B cell (primary cell): ENCODE data around the gene CSF1. TPM values are rescaled to one million over a fixed set of nuclear protein-coding genes. Genes with fewer than 3 reads are reported as not detected.

Experiments used
- ATAC-seq: fragments of 200-7000 bp; cut with Tn5 transposase; one replicate; pipeline ENCODE4 v1.10.0; 2021; ENCODE audit warnings: low read depth, mild to moderate bottlenecking, moderate number of reproducible peaks, moderate library complexity
- CTCF ChIA-PET: fragments of 350-600 bp; sonication (Branson Sonifier 250); formaldehyde crosslinking; loops from one replicate; lab custom pipeline; 2021; ENCODE audit warnings: antibody characterized with exemption, inconsistent platforms; lab: Charles Lee
- POLR2A ChIA-PET: fragments of 350-600 bp; sonication (Branson Sonifier 250); formaldehyde crosslinking; loops from one replicate; lab custom pipeline; 2021; ENCODE audit warnings: antibody characterized with exemption; lab: Charles Lee
- DNase-seq: peaks from one replicate; pipeline ENCODE4 v3.0.0; 2013
- H2AFZ ChIP-seq: 2 replicates; pipeline ENCODE4 v1.6.1; 2012; ENCODE audit warnings: mild to moderate bottlenecking, low read depth, low read length; ENCODE audit not compliant: insufficient read depth, poor library complexity, severe bottlenecking
- H3K27ac ChIP-seq, 2 donors: 1 replicate in 1 of 2; 2 replicates in 1 of 2; pipeline ENCODE4 v1.5.1; 2012 to 2013; ENCODE audit warnings: low read length in 2 of 2, mild to moderate bottlenecking in 2 of 2, moderate library complexity in 1 of 2
- H3K27me3 ChIP-seq, 4 experiments: fragments of 200-600 bp in 1 of 4; sonication (generic) in 1 of 4; replicated peaks in 1 of 4; 1 replicate in 2 of 4; 2 replicates in 2 of 4; pipeline versions ENCODE4 v1.6.1 to v1.7.0; 2013 to 2016; ENCODE audit warnings: low read length in 3 of 4, mild to moderate bottlenecking in 2 of 4, mixed read lengths in 1 of 4, moderate library complexity in 1 of 4; ENCODE audit not compliant: insufficient read depth in 4 of 4, control insufficient read depth in 3 of 4; ENCODE audit errors: control extremely low read depth in 1 of 4
- H3K36me3 ChIP-seq, 2 experiments: replicated peaks in 1 of 2; 1 replicate in 1 of 2; 2 replicates in 1 of 2; pipeline versions ENCODE4 v1.6.1 to v1.7.1; 2013; ENCODE audit warnings: low read length in 1 of 2; ENCODE audit not compliant: insufficient read depth in 2 of 2, control insufficient read depth in 1 of 2; ENCODE audit errors: control extremely low read depth in 1 of 2, extremely low read depth in 1 of 2
- H3K4me1 ChIP-seq, 2 donors: fragments of 200-600 bp in 1 of 2; sonication (generic) in 1 of 2; 1 replicate in 1 of 2; 2 replicates in 1 of 2; pipeline versions ENCODE4 v1.5.1 to v1.6.1; 2013 to 2017; ENCODE audit warnings: low read length in 2 of 2; ENCODE audit not compliant: control insufficient read depth in 2 of 2, insufficient read depth in 2 of 2
- H3K4me2 ChIP-seq: replicated peaks from 2 replicates; pipeline ENCODE3; 2012; ENCODE audit warnings: mild to moderate bottlenecking, low read depth, low read length; ENCODE audit not compliant: poor library complexity, severe bottlenecking
- H3K4me3 ChIP-seq, 5 experiments: fragments of 200-600 bp in 1 of 5; sonication (generic) in 1 of 5; 1 replicate in 3 of 5; 2 replicates in 2 of 5; pipeline versions ENCODE4 v1.5.1 to v1.7.0; 2011 to 2016; ENCODE audit warnings: low read length in 4 of 5, mild to moderate bottlenecking in 4 of 5, low read depth in 2 of 5, control low read depth in 1 of 5, moderate library complexity in 1 of 5; ENCODE audit not compliant: insufficient read depth in 1 of 5; ENCODE audit errors: control extremely low read depth in 1 of 5, extremely low read depth in 1 of 5
- H3K79me2 ChIP-seq: fragments of 200-600 bp; sonication (generic); one replicate; pipeline ENCODE4 v1.6.0; 2016; ENCODE audit warnings: low read length; ENCODE audit not compliant: control insufficient read depth, insufficient read depth
- H3K9ac ChIP-seq: fragments of 200-600 bp; sonication (generic); 2 replicates; pipeline ENCODE4 v1.6.1; 2017; ENCODE audit warnings: mild to moderate bottlenecking, low read length, moderate library complexity
- H3K9me3 ChIP-seq, 3 donors: one replicate each; pipeline versions ENCODE4 v1.6.1 to v1.7.1; 2013; ENCODE audit warnings: low read length in 2 of 3; ENCODE audit not compliant: control insufficient read depth in 2 of 3, insufficient read depth in 1 of 3; ENCODE audit errors: control extremely low read depth in 1 of 3
- H4K20me1 ChIP-seq: 2 replicates; pipeline ENCODE4 v1.6.0; 2012; ENCODE audit warnings: mild to moderate bottlenecking, low read length; ENCODE audit not compliant: insufficient read depth, control insufficient read depth, poor library complexity, severe bottlenecking
- H3K27ac Mint-ChIP-seq: one replicate; pipeline ENCODE4 v1.8.0; 2021; ENCODE audit warnings: mixed read lengths
- H3K27me3 Mint-ChIP-seq: one replicate; pipeline ENCODE4 v1.8.0; 2021; ENCODE audit warnings: mixed read lengths
- H3K4me1 Mint-ChIP-seq: one replicate; pipeline ENCODE4 v1.8.0; 2021; ENCODE audit warnings: mixed read lengths
- H3K4me3 Mint-ChIP-seq: one replicate; pipeline ENCODE4 v1.8.0; 2021; ENCODE audit warnings: mixed read lengths
- H3K9me3 Mint-ChIP-seq: one replicate; pipeline ENCODE4 v1.8.0; 2022; ENCODE audit warnings: mixed read lengths; ENCODE audit not compliant: insufficient read depth
- CTCF ChIP-seq: fragments of 200-600 bp; IDR thresholded peaks from one replicate; pipeline ENCODE4 v1.8.0; 2022; ENCODE audit warnings: antibody characterized with exemption, mild to moderate bottlenecking
- EZH2 ChIP-seq: IDR thresholded peaks from 2 replicates; pipeline ENCODE4 v1.6.1; 2012; ENCODE audit warnings: borderline replicate concordance, low read depth, mild to moderate bottlenecking, moderate library complexity, low read length; ENCODE audit not compliant: insufficient read depth, poor library complexity, severe bottlenecking
- WGBS: methylation state at CpG from one replicate; pipeline ENCODE4 v1.1.5; 2013; ENCODE audit warnings: missing lambda C conversion rate; ENCODE audit not compliant: insufficient coverage; 5-methylcytosine and 5-hydroxymethylcytosine counted together
- intact Hi-C: fragments of 100-400 bp; cut with micrococcal nuclease; formaldehyde crosslinking; loops from one replicate; pipeline ENCODE4 v1.10.0; 2022
- polyA plus RNA-seq: library from polyadenylated mRNA; depleted of rRNA; stranded (reverse); fragments of >200 nt; gene quantifications from 2 replicates; pipeline ENCODE4 v1.2.3, GENCODE V29; 2012
- total RNA-seq, 2 donors: library from RNA; stranded (reverse); fragments of 120-200 nt in 1 of 2; gene quantifications; 1 replicate in 1 of 2; 2 replicates in 1 of 2; pipeline versions ENCODE4 v1.2.3 to v1.2.4, GENCODE V29; 2013 to 2022

CSF1 gene
- total and polyA plus RNA-seq, 2 donors (not counting 1 experiment from before 2014, with no cell fraction given): 0.55 to 4.2 TPM

GRCh38 chr1:109877317-109877771 lies 33.3 kb upstream of the CSF1 start:
- H3K27ac Mint-ChIP-seq: peak overlapping the region; percentile 70
- H3K79me2 ChIP-seq: no peaks in the 10 kb centered on the region
- no peak for TF ChIP-seq EZH2
- TF ChIP-seq CTCF: no peak
- peaks cover 20% of the 10 kb centered on the region for H3K4me1 Mint-ChIP-seq
- peak; percentile 34 for ATAC-seq
- intact Hi-C loops: loop anchor here (2.0 kb wide), 1 partner anchor 29 kb away; no protein-coding TSS in a partner anchor
- no peak overlapping the region for H3K27ac ChIP-seq
- peak overlapping the region; percentile 34 for H3K4me2 ChIP-seq
- WGBS: 94% methylated on average over 12 of the region's 13 CpGs
- no peaks in the 10 kb centered on the region for H3K9me3 Mint-ChIP-seq
- no peaks in the 10 kb centered on the region for H4K20me1 ChIP-seq
- no peaks in the 10 kb centered on the region for H3K36me3 ChIP-seq
- H3K9ac ChIP-seq: no peak overlapping the region
- peaks cover 28% of the 10 kb centered on the region for H3K27me3 Mint-ChIP-seq
- no peaks in the 10 kb centered on the region for H3K9me3 ChIP-seq
- H2AFZ ChIP-seq: no peak overlapping the region
- ChIA-PET POLR2A (interaction anchor here (0.6 kb wide), 1 partner anchor 523 kb away, joined by 5 read pairs; no protein-coding TSS in a partner anchor), CTCF (interaction anchor here (1.7 kb wide), 1 partner anchor 10 kb away, joined by 7 read pairs; no protein-coding TSS in a partner anchor)
- H3K4me1 ChIP-seq: peaks cover 20% of the 10 kb centered on the region in 2 donors
- peak overlapping the region; percentile 34 for H3K4me3 Mint-ChIP-seq
- DNase-seq: no peak
- peaks cover 0 to 23% (median 11%) of the 10 kb centered on the region in 4 experiments for H3K27me3 ChIP-seq
- H3K4me3 ChIP-seq: no peak overlapping the region

GRCh38 chr1:109877776-109878175 lies 32.9 kb upstream of the CSF1 start:
- Mint-ChIP-seq H3K27me3 (peaks cover 24% of the 10 kb centered on the region), H3K4me3 (peak overlapping the region; percentile 34), H3K9me3 (no peaks in the 10 kb centered on the region), H3K27ac (peak overlapping the region; percentile 70), H3K4me1 (peaks cover 20% of the 10 kb centered on the region)
- Histone ChIP-seq H4K20me1 (no peaks in the 10 kb centered on the region), H3K79me2 (no peaks in the 10 kb centered on the region), H3K9ac (no peak overlapping the region), H3K27ac (no peak overlapping the region), H3K36me3 (no peaks in the 10 kb centered on the region), H3K4me2 (peak overlapping the region; percentile 34), H3K4me1 (peaks cover 20% of the 10 kb centered on the region in 2 donors), H2AFZ (no peak overlapping the region), H3K4me3 (no peak overlapping the region), H3K27me3 (peaks cover 0 to 19% (median 8%) of the 10 kb centered on the region in 4 experiments), H3K9me3 (no peaks in the 10 kb centered on the region)
- CTCF ChIA-PET: interaction anchor here (1.7 kb wide), 1 partner anchor 10 kb away, joined by 7 read pairs; no protein-coding TSS in a partner anchor
- intact Hi-C loops: loop anchor here (2.0 kb wide), 1 partner anchor 29 kb away; no protein-coding TSS in a partner anchor
- TF ChIP-seq EZH2 (no peak), CTCF (no peak)
- ATAC-seq (peak; percentile 90), DNase-seq (peak; percentile 27)
- no CpG with 5 or more reads among the region's 3 CpGs for WGBS
- POLR2A ChIA-PET: interaction anchor here (1.2 kb wide), 1 partner anchor 9 kb away, joined by 3 read pairs; no protein-coding TSS in a partner anchor
